VCaP (cell line): Measurements from ENCODE around the gene CX3CL1.

Experiments
- H3K27ac ChIP-seq: fragments of 450-650 bp; 2 replicates; pipeline ENCODE4 v1.5.1; 2017
- CTCF ChIP-seq: fragments of 450-650 bp; conservative IDR thresholded peaks from 2 replicates; pipeline ENCODE4 v1.5.1; 2017; ENCODE audit warnings: mild to moderate bottlenecking, moderate library complexity

CX3CL1 gene

GRCh38 chr16:57427307-57427706 lies 55.0 kb downstream of the CX3CL1 start:
- TF ChIP-seq CTCF, result no peak
- H3K27ac ChIP-seq, result no peak overlapping the region

GRCh38 chr16:57427824-57428223 lies 55.5 kb downstream of the CX3CL1 start:
- no peak overlapping the region for H3K27ac ChIP-seq
- TF ChIP-seq CTCF, result no peak

- H3K27ac ChIP-seq, result no peak overlapping the region
- no peak for TF ChIP-seq CTCF
Measured at GRCh38 chr16:57430955-57431354, 58.7 kb downstream of the CX3CL1 start.

GRCh38 chr16:57432505-57432904 lies 60.2 kb downstream of the CX3CL1 start:
- no peak overlapping the region for H3K27ac ChIP-seq
- no peak for TF ChIP-seq CTCF

GRCh38 chr16:57432989-57433388 lies 60.7 kb downstream of the CX3CL1 start:
- no peak for TF ChIP-seq CTCF
- H3K27ac ChIP-seq, result no peak overlapping the region

- no peak for TF ChIP-seq CTCF
- no peak overlapping the region for H3K27ac ChIP-seq
Measured at GRCh38 chr16:57434003-57434402, 61.7 kb downstream of the CX3CL1 start.
